Posterior cingulate gyrus (tissue), 11 donors: Measurements from ENCODE around the gene SLC1A4.
A peak's percentile ranks its signal among the peaks of the same experiment; 100 is the strongest.

Experiments used
- DNase-seq, 10 donors: peaks; one replicate each; pipeline versions ENCODE4 v3.0.0 to v3.0.0-alpha.2; 2020 to 2021; ENCODE audit warnings: mixed read lengths in 3 of 10
- intact Hi-C: fragments of 100-400 bp; cut with DNase I; formaldehyde crosslinking; loops from one replicate; pipeline ENCODE4 v1.15.1; 2023

The SLC1A4 gene

GRCh38 chr2:65064728-65065552, 75.7 kb downstream of the SLC1A4 start:
- peak in 7 of 10 donors; percentile 41 to 93 (median 49) for DNase-seq
- intact Hi-C loops = loop anchor here (2.0 kb wide), 1 partner anchor 122 kb away; no protein-coding TSS in a partner anchor

DNA sequence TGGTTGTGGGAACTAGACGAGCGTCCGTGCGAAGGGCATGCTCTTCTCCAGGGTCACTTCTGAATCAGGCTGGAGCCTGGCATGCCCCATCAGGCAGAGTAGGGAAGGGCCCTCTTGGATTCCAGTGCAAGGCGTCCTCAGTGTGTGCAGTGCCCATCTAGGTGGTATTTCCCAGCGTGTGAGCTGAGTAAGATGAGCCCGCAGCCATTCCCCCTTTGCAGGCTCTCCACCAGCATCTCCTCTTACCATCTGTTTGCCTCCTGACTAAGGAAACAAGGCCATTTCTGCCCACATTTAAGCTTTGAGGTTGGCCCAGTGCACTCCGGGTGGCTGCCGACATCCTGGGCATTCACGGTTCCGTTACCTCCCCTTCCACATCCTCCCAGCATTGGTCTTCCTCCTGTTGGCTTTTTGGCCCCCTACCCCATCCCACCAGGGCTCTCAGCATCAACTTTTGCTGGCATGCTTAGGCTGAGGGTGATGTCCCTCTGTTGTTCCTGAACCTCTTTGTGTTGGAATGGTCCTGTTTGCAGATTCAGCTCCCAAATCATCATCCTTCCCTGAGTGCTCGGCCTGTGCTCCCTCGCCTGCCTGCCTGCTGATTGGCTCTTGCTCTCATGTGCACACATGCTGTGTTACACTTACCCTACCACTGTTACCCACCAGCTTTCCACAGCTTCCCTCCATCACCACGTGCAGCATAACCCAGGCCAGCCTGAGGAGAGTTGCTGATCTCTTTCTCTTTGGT, 78.8 kb downstream of the SLC1A4 start:
- intact Hi-C loops = no loop called here

GRCh38 chr2:65069439-65069824, 80.2 kb downstream of the SLC1A4 start:
- DNase-seq = peak in 1 of 10 donors; percentile 68
- intact Hi-C loops = no loop called here

More for the DNA sequence above, 78.8 kb downstream of the SLC1A4 start:
- peak in 1 of 10 donors; percentile 69 for DNase-seq

DNA sequence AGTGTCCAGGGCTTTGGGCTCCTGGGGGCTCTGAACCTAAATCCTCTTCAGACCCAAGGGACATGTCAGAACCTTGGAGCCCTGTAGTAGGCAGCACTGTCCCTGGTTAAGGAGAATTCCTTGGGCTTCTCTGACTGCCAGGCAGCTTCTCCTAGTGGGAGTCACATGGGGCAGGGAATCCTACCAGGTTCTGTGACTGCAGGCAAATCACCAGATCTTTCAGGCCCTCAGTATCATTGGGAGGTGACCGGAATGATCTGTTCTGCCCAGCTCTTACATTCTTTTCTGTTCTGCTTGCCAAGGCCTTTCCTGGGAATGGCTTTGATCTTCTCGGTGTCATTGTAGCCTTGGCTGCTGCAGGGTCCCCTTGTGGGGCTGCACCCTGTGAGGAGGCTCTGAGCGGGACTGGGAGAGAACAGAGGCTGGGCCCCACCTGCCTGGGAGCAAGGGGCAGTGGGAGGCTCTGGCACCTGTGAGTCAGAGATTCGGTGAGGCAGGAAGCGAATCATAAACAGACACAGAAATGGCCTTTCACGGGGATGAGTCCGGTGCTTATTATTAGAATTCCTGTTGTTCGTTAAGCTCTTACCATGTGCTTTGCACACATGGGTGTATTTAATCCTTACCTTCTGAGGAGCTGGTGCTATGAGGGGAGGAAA, 81.1 kb downstream of the SLC1A4 start:
- peak in 1 of 10 donors; percentile 68 for DNase-seq
- intact Hi-C loops = no loop called here

DNA sequence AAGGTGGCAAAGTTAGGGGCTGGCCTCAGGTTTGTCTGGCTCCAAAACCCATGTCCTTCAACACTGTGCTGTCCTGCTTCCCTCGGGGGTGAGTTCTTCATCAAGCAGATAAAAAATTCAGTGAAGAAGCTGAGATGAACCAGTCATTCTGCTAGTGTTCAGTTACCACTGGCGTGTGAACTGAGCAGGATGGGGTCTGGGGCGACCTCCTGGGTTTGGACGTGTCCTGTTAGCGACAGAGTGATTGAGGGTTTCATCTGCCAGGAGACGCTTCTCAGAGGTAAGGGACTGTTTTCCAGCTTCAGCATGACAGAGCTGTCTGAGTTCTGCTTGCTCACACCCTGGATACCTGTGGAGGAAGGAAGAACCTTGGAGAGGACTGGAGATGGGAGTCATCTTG, 81.7 kb downstream of the SLC1A4 start:
- intact Hi-C loops = no loop called here

DNA sequence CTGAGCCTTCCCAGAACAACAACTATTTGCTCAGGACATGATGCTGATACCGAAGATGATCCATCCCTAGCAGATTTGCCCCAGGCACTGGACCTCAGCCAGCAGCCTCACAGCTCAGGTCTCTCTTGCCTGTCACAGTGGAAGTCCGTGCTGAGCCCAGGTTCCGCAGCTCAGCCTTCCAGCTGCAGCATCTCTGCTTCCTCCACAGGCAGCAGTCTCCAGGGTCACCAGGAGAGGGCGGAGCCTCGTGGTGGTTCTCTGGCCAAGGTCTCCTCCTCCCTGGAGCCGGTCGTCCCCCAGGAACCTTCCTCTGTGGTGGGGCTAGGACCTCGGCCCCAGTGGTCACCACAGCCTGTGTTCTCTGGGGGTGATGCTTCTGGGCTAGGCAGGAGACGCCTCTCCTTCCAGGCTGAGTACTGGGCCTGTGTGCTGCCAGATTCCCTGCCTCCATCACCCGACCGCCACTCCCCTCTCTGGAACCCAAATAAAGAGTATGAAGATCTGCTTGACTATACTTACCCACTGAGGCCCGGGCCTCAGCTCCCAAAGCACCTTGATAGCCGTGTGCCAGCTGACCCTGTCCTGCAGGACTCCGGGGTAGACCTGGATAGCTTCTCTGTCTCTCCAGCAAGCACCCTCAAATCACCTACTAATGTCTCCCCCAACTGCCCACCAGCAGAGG, 82.4 kb downstream of the SLC1A4 start:
- intact Hi-C loops = no loop called here
- DNase-seq = no peak

More for the DNA sequence above, 81.7 kb downstream of the SLC1A4 start:
- no peak for DNase-seq

GRCh38 chr2:65072181-65072970, 83.2 kb downstream of the SLC1A4 start:
- intact Hi-C loops = no loop called here

More at GRCh38 chr2:65072181-65072970, 83.2 kb downstream of the SLC1A4 start:
- DNase-seq = peak in 2 of 10 donors; percentile 9 to 66
